Suppressor macrophage treated with lipopolysaccharide for 1 hour (primary cell): ENCODE data around the gene OR56B1.

Experiments used
- DNase-seq, 3 donors: peaks; one replicate each; pipeline ENCODE4 v3.0.0-alpha.2; 2020 to 2022

Gene OR56B1

DNA sequence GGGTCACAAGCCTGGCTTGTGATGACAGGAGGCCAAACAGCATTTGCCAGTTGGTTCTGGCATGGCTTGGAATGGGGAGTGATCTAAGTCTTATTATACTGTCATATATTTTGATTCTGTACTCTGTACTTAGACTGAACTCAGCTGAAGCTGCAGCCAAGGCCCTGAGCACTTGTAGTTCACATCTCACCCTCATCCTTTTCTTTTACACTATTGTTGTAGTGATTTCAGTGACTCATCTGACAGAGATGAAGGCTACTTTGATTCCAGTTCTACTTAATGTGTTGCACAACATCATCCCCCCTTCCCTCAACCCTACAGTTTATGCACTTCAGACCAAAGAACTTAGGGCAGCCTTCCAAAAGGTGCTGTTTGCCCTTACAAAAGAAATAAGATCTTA is 843 bp downstream of the OR56B1 start:
- no peak for DNase-seq

DNA sequence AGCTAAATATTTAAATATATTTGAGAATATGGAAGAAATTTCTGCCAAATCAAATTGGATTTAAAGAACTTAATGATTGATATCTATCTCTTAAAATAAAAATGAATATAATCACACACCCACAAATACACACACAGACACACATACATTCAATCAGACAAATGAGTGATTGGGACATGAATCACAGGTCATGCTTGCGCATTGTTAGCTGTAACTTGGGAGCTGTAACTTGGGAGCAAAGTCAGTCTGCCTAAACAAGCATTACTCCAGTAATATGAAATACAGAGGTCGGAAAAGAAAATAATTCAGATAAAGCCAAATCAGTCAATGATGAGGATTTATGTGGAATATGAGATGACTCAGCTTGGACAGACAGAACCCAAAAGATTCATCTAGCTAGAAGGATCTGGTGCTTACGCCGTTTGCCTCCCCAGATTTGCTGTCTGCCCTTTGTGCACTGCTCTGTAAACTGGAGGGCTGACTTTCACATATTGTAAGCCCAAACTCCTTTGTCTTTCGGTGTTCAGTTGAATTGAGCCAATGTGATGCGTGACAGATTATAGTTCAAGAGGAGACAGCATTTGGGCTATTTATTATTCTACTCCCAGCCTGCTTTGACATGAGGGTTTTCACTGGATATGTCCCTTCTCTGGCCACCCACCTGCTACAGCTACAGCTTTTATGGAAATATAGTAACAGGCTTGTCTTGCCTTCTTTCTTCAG is 1.6 kb downstream of the OR56B1 start:
- DNase-seq = no peak

DNA sequence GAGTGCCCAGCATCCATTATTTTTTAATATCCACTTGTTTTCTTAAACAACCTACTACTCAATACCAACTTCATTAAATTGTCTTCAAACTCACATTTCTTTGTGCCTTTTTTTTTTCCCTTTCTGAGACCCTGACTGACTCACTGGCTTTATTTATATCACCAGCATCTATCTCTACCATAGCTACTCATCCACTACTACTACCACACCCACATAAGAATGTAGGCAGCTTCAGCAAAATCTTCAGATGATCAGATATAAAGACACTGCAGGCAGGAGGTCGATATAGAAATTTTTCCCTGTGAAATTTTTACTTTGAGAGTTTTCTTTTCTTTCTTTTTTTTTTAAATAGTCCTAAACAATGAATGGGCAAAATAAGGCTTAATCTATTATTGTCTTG is 2.2 kb downstream of the OR56B1 start:
- DNase-seq = no peak

DNA sequence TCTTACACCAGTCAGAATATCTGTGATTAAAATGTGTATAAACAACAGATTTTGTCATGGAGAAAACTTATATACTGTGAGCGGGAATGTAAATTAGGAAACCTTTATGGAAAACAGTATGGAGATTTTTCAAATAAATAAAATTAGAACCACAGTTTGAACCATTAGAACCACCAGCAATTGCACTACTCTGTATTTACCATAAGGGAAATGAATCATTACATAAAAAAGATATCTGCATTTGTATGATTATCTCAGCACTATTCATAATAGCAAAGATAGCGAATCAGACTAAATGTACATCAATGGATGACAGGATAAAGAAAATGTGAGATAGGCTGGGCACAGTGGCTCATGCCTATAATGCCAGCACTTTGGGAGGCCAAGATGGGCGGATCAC is 10.4 kb downstream of the OR56B1 start:
- no peak for DNase-seq

DNA sequence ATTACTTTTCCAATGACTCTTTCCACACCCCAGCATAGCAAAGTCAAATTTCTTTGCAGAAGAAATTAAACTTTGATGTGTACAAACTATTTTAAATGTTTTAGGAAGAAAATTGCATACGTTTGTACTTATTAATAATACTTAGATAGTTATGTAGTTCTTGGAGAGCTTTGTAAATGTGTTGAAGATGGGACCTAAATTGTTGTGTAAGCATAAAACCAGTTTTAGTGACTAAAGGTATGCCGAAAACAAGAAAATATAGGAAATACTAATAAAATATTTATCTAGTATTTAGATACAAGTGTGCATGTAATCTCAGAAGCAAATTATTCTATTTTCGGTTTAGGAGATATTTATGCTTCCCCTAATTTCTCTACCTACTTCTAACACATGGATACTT is 13.6 kb downstream of the OR56B1 start:
- no peak for DNase-seq

DNA sequence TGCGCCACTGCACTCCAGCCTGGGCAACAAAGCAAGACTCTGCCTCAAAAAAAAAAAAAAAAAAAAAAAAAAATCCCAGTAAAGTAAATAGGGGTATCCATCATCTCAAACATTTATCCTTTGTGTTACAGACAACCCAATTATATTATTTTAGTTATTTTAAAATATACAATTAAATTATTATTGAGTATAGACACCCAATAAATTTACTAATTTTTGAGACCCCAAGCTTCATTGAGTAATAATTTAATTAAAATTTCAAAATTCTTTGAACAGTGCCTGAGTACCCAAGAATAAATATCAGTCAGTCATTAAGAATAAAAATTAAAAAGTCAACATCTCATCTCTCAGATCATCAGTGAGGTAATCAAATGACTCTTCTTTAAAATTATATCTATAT is 17.7 kb downstream of the OR56B1 start, which contains the start of gene OR52N4:
TSS of gene OR52N4 (plus strand) at position 301 of the 400 bp plus-strand sequence. CDS start 498 bp downstream, outside the sequence.
- no peak for DNase-seq

DNA sequence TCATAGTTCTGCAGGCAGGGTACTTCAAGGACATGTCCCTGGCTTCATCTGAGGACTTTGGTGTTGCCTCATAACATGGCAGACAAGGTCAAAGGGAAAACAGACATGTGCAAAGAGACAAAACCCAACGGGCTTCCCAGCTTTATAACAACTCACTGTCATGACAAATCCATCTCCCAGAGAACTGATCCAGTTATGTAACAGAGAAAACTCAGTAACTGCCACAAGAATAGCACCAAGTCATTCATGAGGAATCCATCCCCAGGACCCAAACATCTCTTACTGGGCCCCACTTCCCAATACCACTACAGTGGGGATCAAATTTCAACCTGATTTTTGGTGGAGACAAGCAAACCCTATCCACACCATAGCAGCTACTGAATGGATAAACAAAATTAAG is 30.8 kb downstream of the OR56B1 start:
- DNase-seq = no peak

DNA sequence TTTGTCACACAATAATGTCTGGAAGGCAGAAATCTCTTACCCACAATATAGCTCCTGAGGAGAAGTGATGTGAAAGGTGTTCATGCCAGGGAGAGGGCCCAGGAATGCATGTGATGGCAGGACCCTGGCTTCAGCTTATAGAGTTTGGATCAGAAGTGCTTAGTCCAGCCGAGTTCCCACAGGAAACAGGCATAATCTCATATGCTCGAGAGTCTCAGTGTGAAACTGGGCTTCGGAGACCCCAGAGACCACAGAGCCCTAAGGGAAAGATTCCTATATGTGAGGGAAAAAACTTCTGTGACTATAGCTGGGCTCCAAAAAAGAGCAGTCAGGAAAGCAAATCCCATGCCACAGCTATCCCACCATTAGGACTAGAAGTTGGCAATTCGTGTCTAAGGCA is 47.0 kb downstream of the OR56B1 start, which contains the start of gene OR52N5:
TSS of gene OR52N5 (minus strand) at position 101 of the 400 bp plus-strand sequence. CDS start 4,721 bp downstream, outside the sequence.
- no peak for DNase-seq
